ENCODE results near the gene AGBL4.

GRCh38 chr1:49225464-49225863, 798.3 kb downstream of the AGBL4 start:
- TF ChIP-seq, protein P1, sequence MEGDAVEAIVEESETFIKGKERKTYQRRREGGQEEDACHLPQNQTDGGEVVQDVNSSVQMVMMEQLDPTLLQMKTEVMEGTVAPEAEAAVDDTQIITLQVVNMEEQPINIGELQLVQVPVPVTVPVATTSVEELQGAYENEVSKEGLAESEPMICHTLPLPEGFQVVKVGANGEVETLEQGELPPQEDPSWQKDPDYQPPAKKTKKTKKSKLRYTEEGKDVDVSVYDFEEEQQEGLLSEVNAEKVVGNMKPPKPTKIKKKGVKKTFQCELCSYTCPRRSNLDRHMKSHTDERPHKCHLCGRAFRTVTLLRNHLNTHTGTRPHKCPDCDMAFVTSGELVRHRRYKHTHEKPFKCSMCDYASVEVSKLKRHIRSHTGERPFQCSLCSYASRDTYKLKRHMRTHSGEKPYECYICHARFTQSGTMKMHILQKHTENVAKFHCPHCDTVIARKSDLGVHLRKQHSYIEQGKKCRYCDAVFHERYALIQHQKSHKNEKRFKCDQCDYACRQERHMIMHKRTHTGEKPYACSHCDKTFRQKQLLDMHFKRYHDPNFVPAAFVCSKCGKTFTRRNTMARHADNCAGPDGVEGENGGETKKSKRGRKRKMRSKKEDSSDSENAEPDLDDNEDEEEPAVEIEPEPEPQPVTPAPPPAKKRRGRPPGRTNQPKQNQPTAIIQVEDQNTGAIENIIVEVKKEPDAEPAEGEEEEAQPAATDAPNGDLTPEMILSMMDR (IDR thresholded peaks at IDR 0.05) = no peak
- no peak for TF ChIP-seq POLR2AphosphoS5 (IDR thresholded peaks at IDR 0.05)
- no peak for TF ChIP-seq POLR2A (IDR thresholded peaks at IDR 0.05)
